ENCODE measurements around the gene C5orf52.
"Not testable (repeated sequence)": the region's sequence is repeated elsewhere in the genome, so short reads cannot be mapped to it uniquely, and the experiment has no call there.

Gene C5orf52

DNA sequence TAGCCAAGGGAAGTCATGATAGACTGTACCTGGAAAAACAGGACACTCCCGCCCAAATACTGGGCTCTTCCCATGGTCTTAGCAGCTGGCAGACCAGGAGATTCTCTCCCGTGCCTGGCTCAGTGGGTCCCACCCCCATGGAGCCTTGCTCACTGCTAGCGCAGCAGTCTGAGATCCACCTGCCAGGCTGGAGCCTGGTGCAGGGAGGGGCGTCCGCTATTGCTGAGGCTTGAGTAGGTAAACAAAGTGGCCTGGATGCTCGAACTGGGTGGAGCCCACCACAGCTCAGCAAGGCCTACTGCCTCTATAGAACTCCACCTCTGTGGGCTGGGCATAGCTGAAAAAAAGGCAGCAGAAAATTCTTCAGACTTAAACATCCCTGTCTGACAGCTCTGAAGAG, 49.8 kb downstream of the C5orf52 start:
- DNase-seq (ENCODE audit: low read depth in 2 of 3, low spot score in 1 of 3) = no peak

DNA sequence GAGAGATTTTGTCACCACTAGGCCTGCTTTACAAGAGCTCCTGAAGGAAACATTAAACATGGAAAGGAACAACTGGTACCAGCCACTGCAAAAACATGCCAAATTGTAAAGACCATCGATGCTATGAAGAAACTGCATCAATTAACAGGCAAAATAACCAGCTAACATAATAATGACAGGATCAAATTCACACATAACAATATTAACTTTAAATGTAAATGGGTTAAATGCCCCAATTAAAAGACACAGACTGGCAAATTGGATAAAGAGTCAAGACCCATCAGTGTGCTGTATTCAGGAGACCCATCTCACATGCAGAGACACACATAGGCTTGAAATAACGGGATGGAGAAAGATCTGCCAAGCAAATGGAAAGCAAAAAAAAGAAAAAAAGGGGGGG, 51.6 kb downstream of the C5orf52 start:
- DNase-seq (ENCODE audit: low read depth in 2 of 3, low spot score in 1 of 3) = not testable (repeated sequence)

DNA sequence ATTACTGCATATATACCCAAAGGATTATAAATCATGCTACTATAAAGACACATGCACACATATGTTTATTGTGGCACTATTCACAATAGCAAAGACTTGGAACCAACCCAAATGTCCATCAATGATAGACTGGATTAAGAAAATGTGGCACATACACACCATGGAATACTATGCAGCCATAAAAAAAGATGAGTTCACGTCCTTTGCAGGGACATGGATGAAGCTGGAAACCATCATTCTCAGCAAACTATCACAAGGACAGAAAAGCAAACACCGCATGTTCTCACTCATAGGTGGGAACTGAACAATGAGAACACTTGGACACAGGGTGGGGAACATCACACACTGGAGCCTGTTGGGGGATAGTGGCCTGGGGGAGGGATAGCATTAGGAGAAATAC, 55.3 kb downstream of the C5orf52 start:
- not testable (repeated sequence) for DNase-seq (ENCODE audit: low read depth in 2 of 3, low spot score in 1 of 3)

GRCh38 chr5:157727858-157728257, 56.5 kb downstream of the C5orf52 start:
- not testable (repeated sequence) for DNase-seq (ENCODE audit: low read depth in 2 of 3, low spot score in 1 of 3)
